NCI-H526 treated with DMSO at 0.1 percent for 48 hours (cell line): Measurements from ENCODE around the gene ABCA8.

Experiments used
- DNase-seq: peaks from one replicate; lab custom pipeline; 2025; lab: John Stamatoyannopoulos, UW

Gene ABCA8

GRCh38 chr17:68943123-68943811 is 11.9 kb downstream of the ABCA8 start:
- DNase-seq: no peak

- DNase-seq: no peak
Observed at GRCh38 chr17:68942389-68942788, 12.8 kb downstream of the ABCA8 start.

DNA sequence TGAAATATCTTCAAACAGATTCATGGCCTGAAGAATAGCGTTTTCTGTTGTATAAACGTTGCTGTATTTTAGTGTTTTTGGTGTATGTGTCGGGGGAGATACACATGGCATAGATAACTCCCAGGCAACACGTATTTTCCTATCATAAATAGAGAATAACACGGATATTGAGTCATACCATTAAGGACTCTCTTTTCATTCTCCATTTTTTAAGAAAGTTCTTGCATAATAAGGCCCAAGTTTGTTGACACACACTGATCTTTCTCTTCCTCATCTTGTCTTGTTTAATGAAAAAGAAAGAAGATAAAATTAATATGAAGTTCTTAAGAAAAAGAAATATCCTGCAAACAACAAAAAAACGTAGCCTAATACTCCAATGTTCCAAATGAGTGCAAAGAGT is 13.4 kb downstream of the ABCA8 start:
- DNase-seq: no peak

DNA sequence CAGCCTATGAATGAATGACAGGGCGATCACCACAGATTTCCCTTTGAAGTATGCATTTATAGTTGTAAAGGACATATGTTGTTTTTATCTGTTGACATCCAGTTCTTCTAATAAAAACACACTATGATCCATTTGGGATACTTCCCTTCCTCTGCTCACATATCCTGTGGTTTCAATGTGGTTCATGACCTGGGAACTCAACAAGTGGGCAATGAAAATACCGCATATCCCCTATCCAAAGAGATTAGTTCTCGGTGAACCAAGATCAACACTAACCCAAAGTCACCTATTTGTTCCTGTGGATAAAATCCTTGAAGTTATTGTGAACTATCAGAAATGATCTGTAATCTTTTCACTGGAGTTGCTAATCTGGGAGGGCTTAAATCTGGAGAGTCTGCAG is 16.0 kb downstream of the ABCA8 start:
- no peak for DNase-seq

- DNase-seq: no peak
Observed at GRCh38 chr17:68937890-68938514, 17.2 kb downstream of the ABCA8 start.

DNA sequence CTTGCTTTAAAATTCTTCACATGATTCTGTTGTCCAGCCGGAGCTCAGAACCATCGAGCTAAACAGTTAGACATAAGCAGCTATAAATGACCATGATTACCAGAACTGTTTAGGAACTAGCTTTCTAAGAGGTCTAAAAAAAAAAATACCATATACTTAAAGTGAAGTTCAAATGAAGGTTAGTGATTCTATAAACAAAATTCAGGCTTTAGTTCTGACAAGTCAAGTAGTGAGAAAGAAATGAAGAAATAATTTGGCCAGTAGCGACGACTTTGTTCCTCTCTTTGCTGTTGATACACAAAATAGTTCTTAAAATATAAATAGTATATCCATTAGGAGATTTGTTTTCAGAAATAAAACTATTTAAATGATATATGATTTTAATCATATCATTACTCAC is 27.7 kb downstream of the ABCA8 start:
- DNase-seq: no peak

DNA sequence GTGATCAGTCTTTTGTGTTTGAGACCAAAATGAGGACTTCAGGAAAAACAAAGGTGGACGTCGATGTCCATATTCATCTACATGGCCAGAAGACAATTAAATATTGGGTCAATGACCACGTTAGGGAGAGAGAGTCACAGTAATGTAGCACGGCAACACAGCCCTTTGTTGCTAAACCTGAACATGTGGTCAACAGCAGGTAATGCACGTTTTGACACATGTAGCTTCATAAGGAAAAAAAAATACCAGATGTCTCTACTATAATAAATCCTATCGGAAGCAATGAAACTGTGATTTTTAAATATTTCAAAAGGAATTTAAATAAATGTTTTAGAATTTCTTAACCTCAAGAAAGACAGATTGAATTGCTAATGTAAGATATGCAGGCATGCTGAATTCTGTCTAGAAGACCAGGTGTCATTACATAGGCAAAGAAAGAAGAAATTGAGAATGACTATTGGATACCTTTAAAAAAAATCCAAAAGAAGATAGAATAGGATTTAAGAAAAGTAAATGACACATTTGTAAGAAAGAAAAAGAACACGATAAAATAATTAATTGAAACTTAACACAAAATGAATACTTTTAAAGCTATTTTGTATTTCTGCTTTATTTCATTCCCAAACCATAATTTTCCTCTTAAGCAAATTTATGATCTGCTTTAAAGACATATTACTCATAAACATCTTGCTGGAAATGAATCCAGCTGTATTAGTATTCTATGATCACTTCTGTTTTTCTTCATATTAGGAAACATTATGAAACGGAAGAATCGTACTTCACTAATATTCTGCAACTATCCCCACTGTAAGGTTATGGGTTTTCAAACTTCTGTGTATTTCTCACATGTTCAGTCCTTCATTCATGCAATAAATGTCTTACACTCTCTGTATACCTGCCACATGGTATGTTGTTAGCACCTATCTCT is 30.1 kb downstream of the ABCA8 start:
- DNase-seq: no peak

- DNase-seq: no peak
Observed at GRCh38 chr17:68910789-68911431, 44.3 kb downstream of the ABCA8 start.

DNA sequence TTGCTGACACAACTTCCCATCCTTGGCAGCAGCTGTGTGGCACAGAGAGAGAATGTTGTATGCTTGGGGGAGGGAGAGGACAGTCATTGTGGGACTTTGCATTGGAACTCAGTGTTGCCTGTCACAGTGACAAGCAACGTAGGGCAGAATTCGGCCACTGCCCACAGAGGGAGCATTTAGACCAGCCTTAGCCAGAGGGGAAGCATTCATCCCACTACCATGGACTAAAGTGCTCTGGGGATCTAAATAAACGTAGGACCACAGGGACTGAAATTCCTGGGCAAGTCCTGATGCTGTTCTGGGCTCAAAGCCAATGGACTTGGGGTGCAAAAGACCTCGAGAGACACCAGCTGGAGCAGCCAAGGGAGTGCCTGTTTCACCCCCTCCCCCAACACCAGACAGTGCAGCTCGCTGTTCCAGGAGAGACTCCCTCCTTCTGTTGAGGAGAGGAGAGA is 44.9 kb downstream of the ABCA8 start:
- DNase-seq: no peak

- DNase-seq: no peak
Observed at GRCh38 chr17:68909066-68909465, 46.1 kb downstream of the ABCA8 start.

GRCh38 chr17:68908045-68908444 is 47.1 kb downstream of the ABCA8 start:
- no peak for DNase-seq

- DNase-seq: no peak
Observed at GRCh38 chr17:68906638-68907037, 48.6 kb downstream of the ABCA8 start.

- DNase-seq: no peak
Observed at GRCh38 chr17:68903286-68903685, 51.9 kb downstream of the ABCA8 start.

DNA sequence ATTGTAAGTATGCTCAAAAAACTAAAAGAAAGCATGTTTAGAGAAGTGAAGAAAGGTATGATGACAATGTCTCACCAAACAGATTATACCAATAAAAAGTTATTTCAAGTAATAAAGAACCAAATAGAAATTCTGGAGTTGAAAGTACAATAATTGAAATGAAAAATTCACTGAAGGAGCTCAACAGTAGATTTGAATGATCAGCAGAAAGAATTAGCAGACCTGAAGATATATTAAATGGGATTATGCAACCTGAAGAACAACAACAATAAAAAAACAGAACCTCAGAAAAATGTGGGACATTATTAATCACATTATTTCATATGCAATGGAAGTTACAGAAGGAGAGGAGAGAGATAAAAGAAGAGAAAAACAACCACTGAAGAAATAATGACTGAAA is 57.6 kb downstream of the ABCA8 start:
- DNase-seq: no peak

DNA sequence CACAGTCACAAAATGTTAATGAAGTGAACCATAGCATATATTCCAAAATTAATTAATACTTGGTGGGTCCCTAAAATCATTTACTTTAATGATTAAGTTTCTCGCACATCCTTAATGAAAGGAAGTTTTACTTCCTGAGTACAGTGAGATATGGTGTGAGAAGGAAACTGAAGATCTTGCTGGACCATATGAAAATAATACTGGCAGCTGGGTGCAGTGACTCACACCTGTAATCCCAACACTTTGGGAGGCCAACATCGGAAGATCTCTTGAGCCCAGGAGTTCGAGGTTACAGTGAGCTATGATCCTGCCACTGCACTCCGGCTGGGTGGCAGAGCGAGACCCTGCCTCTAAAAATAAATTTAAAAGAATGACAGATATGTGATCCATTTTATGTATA is 62.5 kb downstream of the ABCA8 start:
- DNase-seq: no peak

- DNase-seq: no peak
Observed at GRCh38 chr17:68892193-68892592, 63.0 kb downstream of the ABCA8 start.

DNA sequence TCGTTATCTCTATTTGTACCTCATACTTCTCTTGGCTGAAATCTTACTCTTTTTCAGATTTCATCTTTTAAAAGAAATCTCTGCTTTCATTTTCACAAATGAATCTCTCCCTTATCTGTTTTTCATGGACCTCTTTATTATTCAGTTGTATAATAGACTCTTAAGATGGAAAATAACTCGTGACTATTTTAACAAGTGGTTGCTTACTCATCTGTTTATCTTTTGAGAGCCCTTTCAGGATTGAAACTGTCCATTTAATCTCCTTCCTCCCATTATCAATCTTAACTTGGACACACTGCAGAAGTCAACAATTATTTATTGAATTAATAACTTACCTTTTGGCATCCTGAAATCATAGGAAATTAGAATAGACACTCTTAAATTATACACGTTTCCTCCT is 68.8 kb downstream of the ABCA8 start:
- DNase-seq: no peak

GRCh38 chr17:68884888-68885287 is 70.3 kb downstream of the ABCA8 start:
- DNase-seq: no peak

DNA sequence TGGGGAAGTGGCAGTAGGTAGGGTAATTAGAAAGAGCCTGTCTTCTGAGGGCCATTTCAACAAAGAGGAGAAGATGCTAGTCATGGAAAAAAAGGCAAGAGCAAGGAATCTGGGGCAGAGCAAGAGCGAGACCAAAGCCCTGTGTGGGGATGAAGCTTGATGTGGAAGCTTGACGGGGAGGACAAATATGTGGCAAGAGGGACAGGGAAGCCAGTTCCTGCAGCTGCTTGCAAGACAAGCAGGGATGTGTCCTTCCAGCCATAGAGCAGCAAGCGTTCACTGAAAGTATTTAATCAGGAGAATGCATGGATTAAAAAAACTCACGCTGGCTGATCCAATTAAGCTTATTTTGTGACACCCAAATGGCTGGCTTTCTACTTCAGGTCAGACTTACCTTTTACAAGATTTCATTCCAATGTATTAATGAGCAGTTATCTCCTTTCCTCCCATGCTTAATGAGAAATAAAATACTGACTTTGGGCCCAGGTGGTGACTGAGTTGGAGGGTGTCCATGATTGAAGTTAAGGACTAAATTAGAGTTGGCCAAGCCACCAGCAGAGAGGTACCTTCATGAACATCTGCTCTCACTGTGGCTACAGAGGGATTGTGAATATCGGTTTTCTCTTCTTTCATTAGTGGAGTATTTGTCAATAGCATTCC is 76.8 kb downstream of the ABCA8 start:
- no peak for DNase-seq

- DNase-seq: no peak
Observed at GRCh38 chr17:68871447-68871846, 83.7 kb downstream of the ABCA8 start.

DNA sequence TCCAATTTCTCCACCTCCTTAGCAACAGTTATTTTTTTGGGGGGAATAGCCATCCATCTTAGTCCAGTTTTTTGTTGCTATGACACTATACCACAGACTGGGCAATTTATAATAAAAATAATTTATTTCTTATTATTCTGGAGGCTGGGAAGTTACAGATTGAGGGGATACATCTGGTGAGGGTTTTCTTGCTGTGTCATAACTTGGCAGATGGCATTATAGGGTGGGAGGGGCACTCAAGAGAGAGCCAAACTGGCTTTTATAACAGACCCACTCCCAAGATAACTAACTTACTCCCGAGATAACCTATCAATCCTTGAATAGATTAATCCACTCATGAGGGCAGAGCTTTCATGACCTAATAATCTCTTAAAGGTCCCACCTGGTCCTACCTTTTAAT is 84.2 kb downstream of the ABCA8 start:
- no peak for DNase-seq
